ENCODE measurements around the gene RRBP1. TPM values are rescaled to one million over a fixed set of nuclear protein-coding genes. Genes with fewer than 3 reads are reported as not detected.

The RRBP1 gene
- total RNA-seq, 2 donors from 2014 or later: 313 to 511 TPM

DNA sequence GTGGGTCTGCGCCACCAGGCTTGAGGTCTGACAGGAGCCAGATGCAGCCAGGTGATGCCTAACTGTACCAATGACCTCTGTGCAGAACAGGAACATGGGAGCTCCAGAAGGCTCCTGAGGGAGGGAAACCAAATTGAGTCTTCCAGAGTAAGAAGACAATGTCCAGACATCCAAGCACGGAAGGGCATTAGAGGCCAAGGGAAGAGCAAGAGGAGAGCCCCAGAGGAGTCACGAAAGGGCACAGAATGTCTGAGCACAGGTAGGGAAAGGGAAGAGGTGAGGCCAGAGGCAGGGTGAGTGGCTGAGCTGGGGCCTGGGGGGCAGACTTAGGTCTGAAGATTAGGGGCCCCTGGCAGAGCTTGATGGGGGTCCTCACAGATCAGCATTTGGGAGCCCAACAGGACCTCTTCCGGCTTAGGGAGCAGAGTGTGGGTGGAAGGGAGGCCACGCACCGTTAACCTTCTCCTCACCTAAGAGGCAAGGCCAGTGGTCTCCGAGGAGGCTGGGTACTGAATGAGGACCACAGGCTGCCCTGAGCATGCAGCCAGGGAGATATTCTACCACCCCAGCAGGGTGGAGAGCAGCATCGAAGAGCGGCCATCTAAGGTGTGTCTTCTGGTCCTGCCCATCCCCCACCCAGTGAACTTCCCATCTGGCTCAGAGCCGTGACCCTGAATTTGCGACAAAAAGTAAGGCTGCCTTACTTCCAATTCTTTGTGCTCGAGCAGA lies 41.7 kb downstream of the RRBP1 start:
- peak in 2 of 4 donors; percentile 56 to 58 for DNase-seq
- intact Hi-C loops (cut with DNase I): no loop called here
- H3K4me1 ChIP-seq: peaks cover 81% of the 10 kb centered on the region
- H3K9me3 ChIP-seq: no peaks in the 10 kb centered on the region
- 57 to 82% methylated on average over 7 to 12 of the region's 12 CpGs for WGBS, 2 donors
- peak overlapping the region; percentile 6 to 72 (median 38) for H3K27ac ChIP-seq
- H3K27me3 ChIP-seq: no peaks in the 10 kb centered on the region
- ATAC-seq: no peak
- TF ChIP-seq, protein P1, sequence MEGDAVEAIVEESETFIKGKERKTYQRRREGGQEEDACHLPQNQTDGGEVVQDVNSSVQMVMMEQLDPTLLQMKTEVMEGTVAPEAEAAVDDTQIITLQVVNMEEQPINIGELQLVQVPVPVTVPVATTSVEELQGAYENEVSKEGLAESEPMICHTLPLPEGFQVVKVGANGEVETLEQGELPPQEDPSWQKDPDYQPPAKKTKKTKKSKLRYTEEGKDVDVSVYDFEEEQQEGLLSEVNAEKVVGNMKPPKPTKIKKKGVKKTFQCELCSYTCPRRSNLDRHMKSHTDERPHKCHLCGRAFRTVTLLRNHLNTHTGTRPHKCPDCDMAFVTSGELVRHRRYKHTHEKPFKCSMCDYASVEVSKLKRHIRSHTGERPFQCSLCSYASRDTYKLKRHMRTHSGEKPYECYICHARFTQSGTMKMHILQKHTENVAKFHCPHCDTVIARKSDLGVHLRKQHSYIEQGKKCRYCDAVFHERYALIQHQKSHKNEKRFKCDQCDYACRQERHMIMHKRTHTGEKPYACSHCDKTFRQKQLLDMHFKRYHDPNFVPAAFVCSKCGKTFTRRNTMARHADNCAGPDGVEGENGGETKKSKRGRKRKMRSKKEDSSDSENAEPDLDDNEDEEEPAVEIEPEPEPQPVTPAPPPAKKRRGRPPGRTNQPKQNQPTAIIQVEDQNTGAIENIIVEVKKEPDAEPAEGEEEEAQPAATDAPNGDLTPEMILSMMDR (IDR thresholded peaks at IDR 0.05): no peak
- TF ChIP-seq POLR2A (IDR thresholded peaks at IDR 0.05): no peak
- peaks cover 0 to 43% of the 10 kb centered on the region in 2 donors for H3K36me3 ChIP-seq (replicated peaks in 1 of 2; ENCODE audit: insufficient read depth in 1 of 2, low read depth in 2 of 2)
- no peak overlapping the region for H3K4me3 ChIP-seq

DNA sequence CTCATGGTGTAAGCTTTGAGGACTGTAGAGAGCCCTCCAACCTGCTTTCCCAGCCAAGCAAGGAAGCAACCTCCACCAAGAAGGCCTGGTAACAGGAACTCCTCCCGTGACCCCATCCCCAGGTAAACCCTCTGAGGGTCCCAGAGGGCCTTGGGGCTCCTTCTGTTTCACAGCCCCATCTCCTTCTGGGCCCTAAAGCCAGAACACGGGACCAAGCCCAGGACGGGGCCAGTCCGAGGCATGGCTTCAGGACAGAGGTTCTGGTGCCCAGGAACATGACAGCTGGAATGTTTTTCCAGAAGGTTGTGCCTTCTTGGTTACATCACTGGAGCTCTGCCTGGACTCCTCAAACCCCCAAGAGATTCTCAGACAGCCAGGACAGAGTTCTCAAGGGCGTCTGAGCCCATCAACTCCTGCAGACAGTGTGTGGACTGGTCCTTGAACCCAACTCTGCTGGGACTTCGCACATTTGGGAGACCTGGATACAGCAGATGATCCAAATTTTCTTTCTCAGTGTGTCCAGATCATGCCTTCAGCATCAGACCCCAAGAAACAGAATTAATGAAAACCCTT lies 43.1 kb downstream of the RRBP1 start:
- intact Hi-C loops (cut with DNase I): no loop called here
- TF ChIP-seq POLR2A (IDR thresholded peaks at IDR 0.05): no peak
- TF ChIP-seq, protein P1 (IDR thresholded peaks at IDR 0.05): no peak
- H3K4me3 ChIP-seq: no peak overlapping the region
- DNase-seq (no peak), ATAC-seq (no peak)
- H3K4me1 ChIP-seq: peaks cover 71% of the 10 kb centered on the region
- H3K9me3 ChIP-seq: no peaks in the 10 kb centered on the region
- H3K36me3 ChIP-seq (replicated peaks in 1 of 2; ENCODE audit: insufficient read depth in 1 of 2, low read depth in 2 of 2): peaks cover 4 to 54% of the 10 kb centered on the region in 2 donors
- 64 to 100% methylated on average over 1 to 6 of the region's 6 CpGs for WGBS, 2 donors
- peak overlapping the region in 3 of 4 donors; percentile 9 to 72 (median 25) for H3K27ac ChIP-seq
- H3K27me3 ChIP-seq: no peaks in the 10 kb centered on the region

DNA sequence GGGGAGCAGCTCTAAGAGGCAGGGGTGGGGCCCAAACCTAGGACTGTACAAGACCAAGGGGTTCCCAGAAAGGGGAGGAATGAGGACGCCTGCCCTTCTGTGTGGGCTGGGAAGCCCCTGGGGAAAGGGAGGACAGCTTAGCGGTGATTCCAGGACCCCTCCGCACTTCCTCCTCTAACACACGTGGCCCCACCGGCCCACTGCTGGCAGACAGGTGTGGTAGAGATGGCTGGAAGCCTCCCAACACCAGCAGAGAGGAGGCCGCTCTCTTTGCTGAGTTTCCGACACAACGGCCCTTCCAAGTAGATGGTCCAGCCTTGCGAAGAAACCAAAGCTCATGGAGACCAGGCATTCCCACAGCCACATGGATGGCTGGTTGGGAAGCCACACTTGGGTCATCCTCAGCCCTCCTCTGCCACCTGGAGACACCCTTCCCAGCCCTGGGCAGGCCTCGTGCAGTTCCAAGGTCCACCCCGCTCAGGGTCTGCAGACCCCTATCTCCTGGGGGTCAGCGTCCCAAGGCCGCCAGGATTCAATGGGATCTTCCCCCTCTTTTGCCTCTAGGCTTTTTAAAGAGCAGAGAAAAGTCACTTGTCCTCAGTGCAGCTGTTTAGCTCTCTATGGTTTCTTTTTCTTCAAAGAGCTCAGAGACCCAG lies 43.9 kb downstream of the RRBP1 start:
- H3K4me3 ChIP-seq: no peak overlapping the region
- H3K27me3 ChIP-seq: no peaks in the 10 kb centered on the region
- peak overlapping the region in 3 of 4 donors; percentile 2 to 72 (median 7) for H3K27ac ChIP-seq
- H3K36me3 ChIP-seq (replicated peaks in 1 of 2; ENCODE audit: insufficient read depth in 1 of 2, low read depth in 2 of 2): peaks cover 6 to 61% of the 10 kb centered on the region in 2 donors
- peaks cover 63% of the 10 kb centered on the region for H3K4me1 ChIP-seq
- TF ChIP-seq POLR2A (IDR thresholded peaks at IDR 0.05): no peak
- TF ChIP-seq, protein P1 (IDR thresholded peaks at IDR 0.05): no peak
- no peak for DNase-seq
- WGBS, 2 donors: 58 to 74% methylated on average over 11 to 13 of the region's 13 CpGs
- intact Hi-C loops (cut with DNase I): no loop called here
- ATAC-seq: no peak
- no peaks in the 10 kb centered on the region for H3K9me3 ChIP-seq

DNA sequence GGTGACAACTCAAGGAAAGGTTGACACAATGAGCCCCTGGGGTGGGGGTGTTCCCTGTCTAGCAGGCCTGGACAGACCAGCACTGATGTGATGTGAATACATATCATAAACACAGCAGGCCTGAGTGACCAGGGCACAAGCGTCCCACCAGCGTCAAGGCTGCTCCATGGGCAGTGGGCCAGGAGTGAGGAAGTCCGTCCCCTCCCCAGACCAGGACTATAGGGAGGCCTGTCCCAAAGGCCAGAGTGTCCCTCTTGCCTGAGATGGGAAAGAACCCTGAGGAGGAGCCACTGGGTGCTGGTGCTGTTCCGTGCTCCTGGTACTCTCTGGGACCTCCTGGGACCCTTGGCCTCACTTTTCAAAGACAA lies 44.6 kb downstream of the RRBP1 start:
- intact Hi-C loops (cut with DNase I): no loop called here
- 46% methylated on average over 4 of the region's 4 CpGs; no CpG with 5 or more reads in 1 of the 2 donors for WGBS, 2 donors
- TF ChIP-seq, protein P1 (IDR thresholded peaks at IDR 0.05): no peak
- no peak for TF ChIP-seq POLR2A (IDR thresholded peaks at IDR 0.05)
- ATAC-seq: peak; percentile 13
- DNase-seq: peak in 2 of 4 donors; percentile 65 to 66
- Histone ChIP-seq H3K4me3 (no peak overlapping the region), H3K4me1 (peaks cover 56% of the 10 kb centered on the region), H3K27ac (peak overlapping the region in 3 of 4 donors; percentile 4 to 72 (median 7)), H3K9me3 (no peaks in the 10 kb centered on the region), H3K36me3 (replicated peaks in 1 of 2; ENCODE audit: insufficient read depth in 1 of 2, low read depth in 2 of 2) (peaks cover 10 to 59% of the 10 kb centered on the region in 2 donors), H3K27me3 (no peaks in the 10 kb centered on the region)

Measured in body of pancreas (tissue), 4 donors.